Stimulated activated CD4-positive, alpha-beta T cell treated with anti-CD3 and anti-CD28 coated beads, TNF-alpha, amount 100 ng/mL, for 48 hours (primary cell): ENCODE measurements around the gene DNAH1.
"Not testable (repeated sequence)": the region's sequence is repeated elsewhere in the genome, so short reads cannot be mapped to it uniquely, and the experiment has no call there.

Experiments used
- DNase-seq, 3 donors: peaks; one replicate each; pipeline ENCODE4 v3.0.0-alpha.2; 2020; ENCODE audit warnings: low read depth in 3 of 3

DNAH1 gene

DNA sequence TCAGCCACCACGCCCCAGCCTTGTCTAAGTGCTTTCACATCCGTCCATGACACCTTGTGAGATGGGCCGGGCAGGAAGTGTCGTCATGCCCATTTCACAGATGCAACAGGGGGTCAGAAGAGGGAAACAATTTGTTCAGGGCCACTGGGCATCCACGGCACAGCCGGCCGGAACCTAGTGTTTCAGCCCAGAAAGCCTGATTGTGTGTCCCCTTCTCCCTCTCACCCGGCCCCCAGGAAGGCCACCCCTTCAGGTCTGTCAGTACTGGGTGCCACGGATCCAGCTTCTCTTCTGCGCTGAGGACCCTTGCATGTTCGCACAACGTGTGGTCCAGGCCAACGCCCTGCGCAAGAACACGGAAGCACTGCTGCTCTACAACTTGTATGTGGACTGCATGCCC is 15.8 kb downstream of the DNAH1 start:
- DNase-seq = no peak

DNA sequence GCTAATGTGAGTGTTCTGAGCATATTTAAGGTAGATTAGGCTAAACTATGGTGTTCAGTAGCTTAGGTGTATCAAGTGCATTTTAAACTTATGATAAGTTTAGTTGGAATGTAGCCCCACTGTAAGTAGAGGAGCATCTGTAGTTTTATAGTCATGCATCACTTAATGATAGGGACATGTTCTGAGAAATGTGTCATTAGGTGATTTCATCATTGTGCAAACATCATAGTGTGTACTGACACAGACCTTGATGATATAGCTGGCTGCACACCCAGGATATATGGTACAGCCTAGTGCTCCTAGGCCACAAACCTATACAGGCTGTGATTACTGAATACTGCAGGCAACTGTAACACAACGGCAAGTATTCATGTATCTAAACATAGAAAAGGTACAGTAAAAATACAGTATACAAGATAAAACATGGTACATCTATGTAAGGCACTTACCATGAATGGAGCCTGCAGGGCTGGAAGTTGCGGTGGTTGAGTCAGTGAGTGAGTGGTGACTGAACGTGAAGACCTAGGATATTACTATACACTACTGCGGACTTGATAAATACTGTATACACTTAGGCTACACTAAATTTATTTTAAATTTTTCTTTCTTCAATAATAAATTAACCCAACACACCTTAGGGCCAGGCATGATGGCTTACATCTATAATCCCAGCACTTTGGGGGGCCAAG is 17.9 kb downstream of the DNAH1 start:
- no peak for DNase-seq

DNA sequence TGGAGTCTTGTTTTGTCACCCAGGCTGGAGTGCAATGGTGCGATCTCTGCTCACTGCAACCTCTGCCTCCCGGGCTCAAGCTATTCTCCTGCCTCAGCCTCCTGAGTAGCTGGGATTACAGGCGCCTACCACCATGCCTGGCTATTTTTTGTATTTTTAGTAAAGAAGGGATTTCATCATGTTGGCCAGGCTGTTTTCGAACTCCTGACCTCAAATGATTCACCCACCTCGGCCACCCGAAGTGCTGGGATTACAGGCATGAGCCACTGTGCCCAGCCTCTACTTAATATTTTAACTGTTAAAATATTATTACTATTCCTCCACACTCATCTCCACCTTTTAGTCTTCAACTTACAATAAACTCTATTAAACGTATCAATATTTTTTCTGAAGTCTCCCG is 22.0 kb downstream of the DNAH1 start:
- not testable (repeated sequence) for DNase-seq

GRCh38 chr3:52339612-52340011 is 23.5 kb downstream of the DNAH1 start:
- DNase-seq = peak in 2 of 3 donors; percentile 10 to 42

DNA sequence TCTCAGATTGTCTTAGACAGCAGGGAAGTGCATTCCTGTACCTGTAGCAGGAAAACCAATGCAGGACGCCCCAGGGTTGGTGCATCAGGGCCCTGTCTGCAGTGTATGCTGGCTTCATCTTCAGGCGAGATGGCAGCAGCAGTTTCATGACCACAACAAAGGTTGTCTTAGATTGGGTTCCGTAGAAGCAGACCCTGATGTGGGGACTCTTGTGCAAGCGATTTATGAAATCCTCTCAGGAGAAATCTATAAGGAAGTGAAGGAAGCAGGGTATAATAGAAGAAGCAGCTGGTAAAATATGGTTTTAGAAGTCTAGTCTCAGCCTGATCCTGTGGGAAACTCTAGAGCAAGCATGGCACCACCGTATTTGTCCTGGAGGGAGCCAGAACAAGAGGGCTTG is 25.0 kb downstream of the DNAH1 start:
- no peak for DNase-seq

- no peak for DNase-seq
Observed at GRCh38 chr3:52343946-52344600, 28.0 kb downstream of the DNAH1 start.

DNA sequence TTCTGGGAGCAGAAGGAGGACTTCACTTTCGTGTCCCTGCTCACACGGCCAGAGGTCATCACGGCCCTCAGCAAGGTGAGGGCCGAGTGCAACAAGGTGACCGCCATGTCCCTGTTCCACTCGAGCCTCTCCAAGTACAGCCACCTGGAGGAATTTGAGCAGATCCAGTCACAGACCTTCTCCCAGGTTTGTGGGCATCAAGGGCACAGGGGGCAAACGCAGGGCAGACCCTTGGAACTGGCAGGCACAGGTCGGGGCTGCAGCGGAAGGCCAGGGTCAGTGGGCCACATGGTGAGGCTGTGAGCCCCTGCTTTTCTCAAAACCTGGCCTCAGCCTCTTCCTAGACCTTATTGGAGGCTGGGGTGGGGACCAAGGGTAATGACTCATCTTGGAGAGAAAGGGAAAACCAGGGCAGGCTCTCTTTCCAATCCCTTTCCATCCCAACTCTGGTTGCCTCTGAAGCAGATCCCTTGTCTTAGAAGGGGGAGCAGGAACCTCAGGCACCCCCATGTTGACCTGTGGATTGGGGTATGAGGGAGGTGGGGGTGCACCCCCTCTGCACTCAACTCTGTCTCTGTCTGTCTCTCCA is 29.5 kb downstream of the DNAH1 start:
- DNase-seq = no peak

GRCh38 chr3:52346623-52347530 is 30.8 kb downstream of the DNAH1 start:
- no peak for DNase-seq

- DNase-seq = no peak
Observed at GRCh38 chr3:52347716-52348635, 31.9 kb downstream of the DNAH1 start.

DNA sequence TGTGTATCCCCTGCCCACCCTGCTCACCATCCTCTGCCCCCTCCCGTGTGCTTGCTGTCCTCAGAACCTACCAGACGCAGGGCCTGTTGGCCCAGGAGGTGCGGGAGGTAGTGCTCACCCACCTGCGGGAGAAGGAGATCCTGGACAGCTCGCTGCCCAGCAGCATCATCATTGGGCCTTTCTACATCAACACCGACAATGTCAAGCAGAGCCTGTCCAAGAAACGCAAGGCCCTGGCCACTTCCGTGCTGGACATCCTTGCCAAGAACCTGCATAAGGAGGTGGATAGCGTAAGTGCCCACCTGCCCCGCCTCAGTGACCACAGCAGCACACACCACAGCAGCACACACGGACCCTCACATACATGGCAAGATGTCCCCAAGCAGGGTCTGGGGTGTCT is 33.0 kb downstream of the DNAH1 start:
- no peak for DNase-seq

DNA sequence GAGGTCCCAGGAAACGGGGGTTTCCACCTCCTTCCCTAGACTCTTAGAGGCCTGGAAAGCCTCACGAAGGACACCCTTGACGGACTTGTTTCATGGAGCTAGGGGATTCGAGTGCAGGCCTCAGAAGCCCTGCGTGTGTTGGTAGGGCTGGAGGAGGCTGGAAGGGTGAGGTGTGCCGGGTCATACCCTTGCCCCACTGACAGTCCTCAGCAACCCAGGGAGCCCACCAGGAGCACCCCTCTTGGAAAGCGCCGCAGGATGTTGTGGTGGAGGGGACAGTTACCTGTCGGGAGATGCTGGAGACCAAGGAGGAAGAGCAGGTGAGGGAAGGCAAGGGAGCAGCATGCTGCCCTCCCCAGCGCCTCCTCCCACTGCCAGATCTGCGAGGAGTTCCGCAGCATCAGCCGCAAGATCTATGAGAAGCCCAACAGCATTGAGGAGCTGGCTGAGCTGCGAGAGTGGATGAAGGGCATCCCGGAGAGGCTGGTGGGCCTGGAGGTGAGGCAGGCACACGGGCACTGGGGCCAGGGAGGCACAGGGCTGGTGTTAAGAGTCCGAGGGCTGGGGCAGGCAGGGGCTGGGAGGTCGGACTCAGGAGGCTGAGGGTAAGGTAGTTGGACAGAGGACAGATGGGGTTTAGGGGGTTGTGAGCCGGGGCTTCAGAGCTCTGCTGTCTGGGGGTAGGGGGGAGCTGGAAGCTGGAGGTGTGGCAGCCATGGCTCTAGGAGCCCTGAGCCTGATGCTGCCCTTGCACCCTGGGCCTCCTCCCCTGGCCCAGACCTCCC is 33.7 kb downstream of the DNAH1 start:
- DNase-seq = no peak

DNA sequence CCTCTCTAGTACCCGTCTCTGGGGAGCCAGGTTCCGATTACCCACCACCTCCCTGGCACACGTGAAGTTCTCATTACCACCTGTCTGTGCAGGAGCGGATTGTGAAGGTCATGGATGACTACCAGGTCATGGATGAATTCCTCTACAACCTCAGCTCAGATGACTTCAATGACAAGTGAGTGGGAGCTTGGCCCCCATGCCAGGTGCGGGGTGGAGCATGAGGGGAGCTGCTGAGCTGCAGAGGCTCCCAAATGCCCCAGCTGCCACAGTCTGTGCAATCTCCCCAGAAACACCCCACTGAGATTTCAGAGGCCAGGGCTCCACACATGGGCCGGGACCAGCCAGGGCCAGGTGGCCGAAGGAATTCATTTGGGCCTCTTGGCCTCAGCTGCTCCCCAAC is 34.3 kb downstream of the DNAH1 start:
- no peak for DNase-seq

GRCh38 chr3:52350981-52351761 is 35.1 kb downstream of the DNAH1 start:
- DNase-seq = no peak

GRCh38 chr3:52351762-52352368 is 35.7 kb downstream of the DNAH1 start:
- DNase-seq = no peak

DNA sequence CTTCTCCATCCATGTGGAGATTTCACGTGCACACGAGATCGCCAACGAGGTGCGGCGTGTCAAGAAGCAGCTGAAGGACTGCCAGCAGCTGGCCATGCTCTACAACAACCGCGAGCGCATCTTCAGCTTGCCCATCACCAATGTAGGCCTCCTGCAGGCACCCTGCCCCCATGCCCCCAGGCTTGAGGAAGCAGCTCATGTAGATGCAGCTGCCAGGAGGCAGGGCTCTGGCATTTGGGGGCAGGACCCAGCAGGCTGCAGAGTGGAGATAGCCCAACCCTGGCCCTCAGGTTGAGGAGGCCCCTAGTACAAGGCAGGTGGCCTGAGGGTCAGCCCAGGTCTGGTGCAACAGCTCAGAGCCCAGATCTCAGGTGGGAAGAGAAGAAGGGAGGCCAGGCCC is 36.4 kb downstream of the DNAH1 start:
- DNase-seq = no peak

GRCh38 chr3:52353291-52353855 is 37.3 kb downstream of the DNAH1 start:
- no peak for DNase-seq

GRCh38 chr3:52354676-52355075 is 38.6 kb downstream of the DNAH1 start:
- no peak for DNase-seq

DNA sequence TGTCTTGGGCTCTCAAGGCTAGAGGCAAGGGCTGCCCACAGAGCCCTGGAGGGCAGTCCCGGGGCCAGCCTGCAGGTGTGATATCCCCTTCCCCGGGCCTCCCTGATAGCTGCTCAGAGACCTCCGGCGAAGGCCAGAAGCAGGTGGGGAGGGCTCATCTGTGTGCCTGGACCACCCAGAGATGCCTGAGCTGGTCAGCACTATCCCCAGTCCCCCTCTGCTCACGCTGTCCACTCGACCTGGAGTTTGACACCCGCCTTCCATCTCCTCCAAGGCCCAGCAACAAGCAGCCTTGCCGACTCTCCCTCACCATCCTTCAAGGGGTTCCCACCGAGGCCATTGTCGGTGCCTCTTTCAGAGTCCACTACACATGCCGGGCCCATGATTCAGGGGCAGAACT is 39.4 kb downstream of the DNAH1 start:
- DNase-seq = no peak

DNA sequence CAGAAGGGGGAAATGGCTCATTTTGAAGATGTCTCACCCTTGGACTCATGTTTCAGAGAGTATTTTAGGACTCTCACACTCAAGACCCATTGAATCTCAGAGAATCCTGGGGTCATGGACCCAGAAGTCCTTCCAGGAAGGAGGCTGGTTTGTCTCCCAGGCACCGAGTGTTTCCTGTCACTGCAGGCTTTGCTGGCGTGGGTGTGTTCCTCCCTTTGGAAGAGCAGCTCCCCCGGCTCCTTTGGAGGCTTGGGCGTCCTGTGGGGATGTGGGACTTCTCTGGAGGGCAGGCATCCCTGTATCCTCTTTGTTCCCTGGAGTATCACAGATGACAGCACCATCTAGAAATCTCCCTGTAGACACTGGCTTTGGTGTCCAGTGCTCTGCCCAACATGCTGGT is 40.0 kb downstream of the DNAH1 start:
- DNase-seq = no peak
